ENCODE results near the gene SPSB2.

DNA sequence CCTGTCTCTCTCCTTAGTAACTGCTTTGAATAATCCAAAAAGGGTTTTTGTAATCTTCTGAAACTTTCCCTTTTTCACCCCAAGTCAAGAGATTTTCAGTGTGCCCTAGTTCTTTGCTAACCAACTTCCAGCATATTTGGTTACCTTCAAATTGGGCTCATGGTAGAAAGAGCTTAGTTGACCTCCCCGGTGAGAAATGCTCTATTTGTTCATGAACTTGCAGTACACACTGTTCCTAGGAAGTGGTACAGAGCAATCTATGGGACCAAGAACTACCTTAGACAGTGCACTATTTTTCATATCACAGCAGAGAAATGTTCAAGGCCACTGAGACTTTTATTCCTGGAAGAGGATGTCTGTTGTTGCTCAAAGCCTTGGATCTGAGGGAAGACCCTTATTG, 19.5 kb downstream of the SPSB2 start:
- TF ChIP-seq, protein P1, sequence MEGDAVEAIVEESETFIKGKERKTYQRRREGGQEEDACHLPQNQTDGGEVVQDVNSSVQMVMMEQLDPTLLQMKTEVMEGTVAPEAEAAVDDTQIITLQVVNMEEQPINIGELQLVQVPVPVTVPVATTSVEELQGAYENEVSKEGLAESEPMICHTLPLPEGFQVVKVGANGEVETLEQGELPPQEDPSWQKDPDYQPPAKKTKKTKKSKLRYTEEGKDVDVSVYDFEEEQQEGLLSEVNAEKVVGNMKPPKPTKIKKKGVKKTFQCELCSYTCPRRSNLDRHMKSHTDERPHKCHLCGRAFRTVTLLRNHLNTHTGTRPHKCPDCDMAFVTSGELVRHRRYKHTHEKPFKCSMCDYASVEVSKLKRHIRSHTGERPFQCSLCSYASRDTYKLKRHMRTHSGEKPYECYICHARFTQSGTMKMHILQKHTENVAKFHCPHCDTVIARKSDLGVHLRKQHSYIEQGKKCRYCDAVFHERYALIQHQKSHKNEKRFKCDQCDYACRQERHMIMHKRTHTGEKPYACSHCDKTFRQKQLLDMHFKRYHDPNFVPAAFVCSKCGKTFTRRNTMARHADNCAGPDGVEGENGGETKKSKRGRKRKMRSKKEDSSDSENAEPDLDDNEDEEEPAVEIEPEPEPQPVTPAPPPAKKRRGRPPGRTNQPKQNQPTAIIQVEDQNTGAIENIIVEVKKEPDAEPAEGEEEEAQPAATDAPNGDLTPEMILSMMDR (IDR thresholded peaks at IDR 0.05): no peak
- TF ChIP-seq POLR2A (IDR thresholded peaks at IDR 0.05): no peak

Data from heart left ventricle (tissue), 13 donors.